Small intestine (tissue), 7 donors: ENCODE measurements around the gene TBCD. TPM values are rescaled to one million over a fixed set of nuclear protein-coding genes. Genes with fewer than 3 reads are reported as not detected.

ENCODE experiments used
- DNase-seq, 2 donors: peaks; one replicate each; pipeline versions ENCODE4 v3.0.0 to v3.0.0-alpha.2; 2013
- FAIRE-seq: peaks from 2 replicates; lab custom pipeline; 2012; peaks lifted over from hg19 to GRCh38; lab: Jason Lieb, UNC
- H3K27ac ChIP-seq, 3 donors: one replicate each; pipeline ENCODE4 v1.5.1; 2013; ENCODE audit warnings: low read length in 2 of 3, mild to moderate bottlenecking in 2 of 3, control low read depth in 1 of 3, inconsistent platforms in 1 of 3, low read depth in 1 of 3, moderate library complexity in 1 of 3
- H3K27me3 ChIP-seq, 3 donors: one replicate each; pipeline ENCODE4 v1.6.1; 2013; ENCODE audit warnings: low read length in 3 of 3, inconsistent platforms in 1 of 3; ENCODE audit not compliant: control insufficient read depth in 3 of 3, insufficient read depth in 3 of 3
- H3K36me3 ChIP-seq, 3 donors: one replicate each; pipeline ENCODE4 v1.6.1; 2013; ENCODE audit warnings: low read length in 3 of 3, inconsistent platforms in 1 of 3, low read depth in 1 of 3, mild to moderate bottlenecking in 1 of 3, moderate library complexity in 1 of 3; ENCODE audit not compliant: control insufficient read depth in 3 of 3, insufficient read depth in 2 of 3
- H3K4me1 ChIP-seq, 3 donors: one replicate each; pipeline ENCODE4 v1.6.1; 2013; ENCODE audit warnings: low read length in 2 of 3, inconsistent platforms in 1 of 3, low read depth in 1 of 3, mild to moderate bottlenecking in 1 of 3, moderate library complexity in 1 of 3; ENCODE audit not compliant: control insufficient read depth in 3 of 3, insufficient read depth in 2 of 3
- H3K4me3 ChIP-seq, 3 donors: one replicate each; pipeline ENCODE4 v1.5.1; 2013; ENCODE audit warnings: low read length in 3 of 3, control low read depth in 1 of 3, inconsistent platforms in 1 of 3, low read depth in 1 of 3, mild to moderate bottlenecking in 1 of 3, moderate library complexity in 1 of 3
- H3K9me3 ChIP-seq, 2 donors: one replicate each; pipeline ENCODE4 v1.6.1; 2013; ENCODE audit warnings: low read depth in 1 of 2, low read length in 1 of 2; ENCODE audit not compliant: control insufficient read depth in 2 of 2, insufficient read depth in 1 of 2
- WGBS, 3 donors: extraction: QIAGEN DNeasy Blood & Tissue Kit; methylation state at CpG; one replicate each; pipeline ENCODE4 v1.1.7; 2013; 5-methylcytosine and 5-hydroxymethylcytosine counted together
- polyA plus RNA-seq, 4 donors: library from polyadenylated mRNA; stranded (reverse) in 3 of 4; unstranded in 1 of 4; fragments of 200-250 nt in 3 of 4; fragments of 120-200 nt in 1 of 4; gene quantifications; one replicate each; pipeline versions ENCODE4 v1.2.1 to v1.2.3, GENCODE V29; 2013
- donor health status: healthy with polysubstance abuse.
- donor health status: control.
- donor health status: control.
- donor health status: Bipolar disorder and iron deficiency.
- donor health status: healthy.

TBCD gene
- polyA plus RNA-seq, 4 donors = 38.7 to 83.7 (median 67.3) TPM

DNA sequence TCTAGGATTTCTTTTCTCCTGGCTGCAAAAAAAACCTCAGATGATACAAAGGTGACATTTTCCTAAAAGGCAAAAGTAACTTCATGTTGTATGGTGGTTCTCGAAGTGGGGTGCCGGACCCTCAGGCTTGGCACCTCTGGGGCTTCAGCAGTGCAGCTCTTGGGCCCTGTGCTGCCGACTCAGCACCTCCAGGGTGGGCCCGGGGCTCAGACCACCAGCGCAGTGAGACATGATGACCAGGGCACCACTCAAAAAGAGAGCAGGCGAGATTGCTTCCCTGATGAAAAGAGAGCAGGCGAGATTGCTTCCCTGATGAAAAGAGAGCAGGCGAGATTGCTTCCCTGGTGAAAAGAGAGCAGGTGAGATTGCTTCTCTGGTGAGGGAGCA, 186.6 kb downstream of the TBCD start:
- Histone ChIP-seq H3K9me3 (peaks cover 0 to 7% of the 10 kb centered on the region in 2 donors), H3K36me3 (peaks cover 2 to 86% (median 4%) of the 10 kb centered on the region in 3 donors), H3K4me3 (no peak overlapping the region), H3K27ac (no peak overlapping the region), H3K4me1 (no peaks in the 10 kb centered on the region), H3K27me3 (no peaks in the 10 kb centered on the region)
- DNase-seq = no peak
- no peak for FAIRE-seq
- WGBS, 3 donors = 93 to 95% (median 94%) methylated on average over 8 of the region's 8 CpGs

DNA sequence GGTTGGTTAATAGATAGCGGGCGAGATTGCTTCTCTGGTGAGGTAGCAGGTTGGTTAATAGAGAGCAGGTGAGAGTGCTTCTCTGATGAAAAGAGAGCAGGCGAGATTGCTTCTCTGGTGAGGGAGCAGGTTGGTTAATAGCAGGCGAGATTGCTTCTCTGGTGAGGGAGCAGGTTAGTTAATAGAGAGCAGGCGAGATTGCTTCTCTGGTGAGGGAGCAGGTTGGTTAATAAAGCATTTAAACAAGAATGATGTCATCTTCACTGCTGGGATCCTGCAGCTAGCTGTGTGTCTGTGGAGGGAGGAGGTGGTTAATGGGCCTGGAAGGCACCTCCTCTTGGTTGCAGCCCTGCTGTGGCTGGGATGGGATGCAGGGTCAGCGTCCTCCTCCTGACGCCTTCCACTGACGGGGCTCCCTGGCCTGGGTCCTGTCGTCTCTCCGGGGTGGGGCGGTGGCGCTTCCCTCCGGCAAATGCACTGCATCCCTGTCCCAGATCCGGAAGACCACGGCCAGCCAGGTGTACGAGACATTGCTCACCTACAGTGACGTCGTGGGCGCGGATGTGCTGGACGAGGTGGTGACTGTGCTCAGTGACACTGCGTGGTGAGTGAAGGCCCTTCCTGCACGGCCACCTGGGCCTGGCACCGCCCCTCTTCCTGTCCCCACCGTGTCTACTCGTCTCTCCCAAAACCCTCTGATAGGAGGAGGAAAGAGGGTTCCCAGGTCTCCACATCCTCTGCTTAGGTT, 187.2 kb downstream of the TBCD start:
- FAIRE-seq (no peak), DNase-seq (peak in 1 of 2 donors; percentile 24)
- 90 to 93% (median 91%) methylated on average over 21 to 26 of the region's 26 CpGs for WGBS, 3 donors
- H3K9me3 ChIP-seq = peaks cover 0 to 11% of the 10 kb centered on the region in 2 donors
- H3K27ac ChIP-seq = no peak overlapping the region
- no peaks in the 10 kb centered on the region for H3K4me1 ChIP-seq
- H3K27me3 ChIP-seq = no peaks in the 10 kb centered on the region
- H3K36me3 ChIP-seq = peaks cover 2 to 86% (median 4%) of the 10 kb centered on the region in 3 donors
- H3K4me3 ChIP-seq = no peak overlapping the region

DNA sequence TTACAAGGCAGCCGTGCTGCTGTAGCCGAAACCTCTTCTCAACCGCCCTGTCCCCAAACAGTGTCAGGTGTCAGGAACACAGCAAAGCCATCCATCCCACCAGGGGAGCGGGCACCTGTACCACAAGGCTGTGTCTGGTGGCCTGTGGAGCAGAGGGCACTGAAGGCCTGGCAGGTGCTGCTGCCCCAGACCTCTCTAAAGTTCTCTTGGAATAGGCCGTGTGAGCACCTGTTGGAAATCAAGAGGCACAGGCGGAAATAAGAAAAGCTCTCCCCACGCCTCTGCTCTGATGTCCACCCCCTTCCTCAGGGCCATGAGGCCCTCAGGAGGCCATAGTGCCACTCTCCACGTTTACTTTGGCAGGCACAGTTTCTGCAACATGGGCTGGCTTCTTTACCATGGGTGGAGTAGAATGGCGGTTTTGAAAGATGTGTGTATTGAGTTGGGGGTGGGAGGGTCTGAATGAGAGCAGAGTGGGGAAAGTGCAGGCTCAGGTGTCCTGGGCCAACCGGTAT, 187.8 kb downstream of the TBCD start:
- Histone ChIP-seq H3K4me1 (no peaks in the 10 kb centered on the region), H3K4me3 (no peak overlapping the region), H3K9me3 (peaks cover 0 to 18% of the 10 kb centered on the region in 2 donors), H3K36me3 (peaks cover 2 to 88% (median 4%) of the 10 kb centered on the region in 3 donors), H3K27ac (no peak overlapping the region), H3K27me3 (no peaks in the 10 kb centered on the region)
- no peak for FAIRE-seq
- no peak for DNase-seq
- WGBS, 3 donors = 85 to 91% (median 90%) methylated on average over 10 of the region's 10 CpGs

GRCh38 chr17:82940226-82941020, 188.6 kb downstream of the TBCD start:
- FAIRE-seq (no peak), DNase-seq (no peak)
- Histone ChIP-seq H3K4me1 (no peaks in the 10 kb centered on the region), H3K27me3 (no peaks in the 10 kb centered on the region), H3K9me3 (peaks cover 0 to 23% of the 10 kb centered on the region in 2 donors), H3K36me3 (peaks cover 2 to 88% (median 4%) of the 10 kb centered on the region in 3 donors), H3K4me3 (no peak overlapping the region), H3K27ac (no peak overlapping the region)
- 92 to 94% (median 93%) methylated on average over 27 of the region's 27 CpGs for WGBS, 3 donors

- Histone ChIP-seq H3K4me3 (no peak overlapping the region), H3K36me3 (peaks cover 2 to 81% (median 4%) of the 10 kb centered on the region in 3 donors), H3K4me1 (no peaks in the 10 kb centered on the region), H3K9me3 (peaks cover 0 to 27% of the 10 kb centered on the region in 2 donors), H3K27ac (no peak overlapping the region), H3K27me3 (no peaks in the 10 kb centered on the region)
- DNase-seq = no peak
- 94 to 96% (median 94%) methylated on average over 36 of the region's 36 CpGs for WGBS, 3 donors
- no peak for FAIRE-seq
Observed at GRCh38 chr17:82941021-82942001, 189.4 kb downstream of the TBCD start.

- FAIRE-seq (no peak), DNase-seq (no peak)
- H3K27ac ChIP-seq = no peak overlapping the region
- H3K9me3 ChIP-seq = peaks cover 0 to 34% of the 10 kb centered on the region in 2 donors
- H3K4me3 ChIP-seq = no peak overlapping the region
- 90% methylated on average over 18 of the region's 18 CpGs for WGBS, 3 donors
- no peaks in the 10 kb centered on the region for H3K27me3 ChIP-seq
- no peaks in the 10 kb centered on the region for H3K4me1 ChIP-seq
- H3K36me3 ChIP-seq = peaks cover 2 to 73% (median 4%) of the 10 kb centered on the region in 3 donors
Observed at GRCh38 chr17:82942166-82943130, 190.6 kb downstream of the TBCD start.

- no peak overlapping the region for H3K4me3 ChIP-seq
- no peak for FAIRE-seq
- no peak for DNase-seq
- H3K27ac ChIP-seq = no peak overlapping the region
- H3K36me3 ChIP-seq = peaks cover 2 to 66% (median 4%) of the 10 kb centered on the region in 3 donors
- no peaks in the 10 kb centered on the region for H3K4me1 ChIP-seq
- 97 to 99% (median 99%) methylated on average over 7 of the region's 7 CpGs for WGBS, 3 donors
- no peaks in the 10 kb centered on the region for H3K27me3 ChIP-seq
- peaks cover 0 to 43% of the 10 kb centered on the region in 2 donors for H3K9me3 ChIP-seq
Observed at GRCh38 chr17:82943339-82943738, 191.5 kb downstream of the TBCD start.
